SK-N-SH (cell line): ENCODE measurements around the gene SLC25A21.

Experiments
- CHD2 ChIP-seq: fragments of 150-350 bp; IDR thresholded peaks from 2 replicates; pipeline ENCODE4 v1.6.1; 2018; ENCODE audit warnings: low read length; ENCODE audit not compliant: partially characterized antibody
- EP300 ChIP-seq, 2 experiments: IDR thresholded peaks; 2 replicates each; pipeline versions ENCODE4 v1.4.0 to v1.6.1; 2012; ENCODE audit warnings: borderline replicate concordance in 1 of 2, low read depth in 1 of 2, low read length in 1 of 2
- EZH2phosphoT487 ChIP-seq: fragments of 200-600 bp; sonication (generic); IDR thresholded peaks from 2 replicates; pipeline ENCODE4 v1.6.1; 2017; ENCODE audit warnings: low read depth, mixed run types, mild to moderate bottlenecking, antibody characterized with exemption, moderate library complexity, borderline replicate concordance
- GABPA ChIP-seq: IDR thresholded peaks from 2 replicates; pipeline ENCODE4 v1.4.0; 2012; ENCODE audit warnings: low read depth, mild to moderate bottlenecking
- MEF2A ChIP-seq: IDR thresholded peaks from 2 replicates; pipeline ENCODE4 v1.4.0; 2012; ENCODE audit warnings: low read depth, borderline replicate concordance
- MXI1 ChIP-seq: IDR thresholded peaks from 2 replicates; pipeline ENCODE4 v1.6.1; 2012; ENCODE audit warnings: mild to moderate bottlenecking, low read depth, low read length, improper control_type of control experiment
- RFX5 ChIP-seq: IDR thresholded peaks from 2 replicates; pipeline ENCODE4 v1.6.1; 2012; ENCODE audit warnings: mild to moderate bottlenecking, improper control_type of control experiment, low read length
- SIN3A ChIP-seq: IDR thresholded peaks from 2 replicates; pipeline ENCODE4 v1.6.1; 2012; ENCODE audit warnings: low read depth, mild to moderate bottlenecking, low read length, moderate library complexity, borderline replicate concordance
- TAF1 ChIP-seq: IDR thresholded peaks from 2 replicates; pipeline ENCODE4 v1.6.1; 2012; ENCODE audit warnings: low read depth, mild to moderate bottlenecking, low read length, moderate library complexity, borderline replicate concordance
- TF ChIP-seq, protein P1 (sequence below): fragments of 200-600 bp; sonication (generic); IDR thresholded peaks from 2 replicates; pipeline ENCODE4 v1.6.1; 2017; ENCODE audit warnings: antibody characterized with exemption, mild to moderate bottlenecking, moderate library complexity
- TF ChIP-seq, protein P2 (sequence below): IDR thresholded peaks from 2 replicates; pipeline ENCODE4 v1.4.0; 2012; ENCODE audit warnings: low read depth, borderline replicate concordance
- TF ChIP-seq, protein P3 (sequence below): IDR thresholded peaks from 2 replicates; pipeline ENCODE4; 2012
- TF ChIP-seq, protein P4 (sequence below): IDR thresholded peaks from 2 replicates; pipeline ENCODE4 v1.4.0; 2012; ENCODE audit warnings: low read depth, borderline replicate concordance

DNA sequence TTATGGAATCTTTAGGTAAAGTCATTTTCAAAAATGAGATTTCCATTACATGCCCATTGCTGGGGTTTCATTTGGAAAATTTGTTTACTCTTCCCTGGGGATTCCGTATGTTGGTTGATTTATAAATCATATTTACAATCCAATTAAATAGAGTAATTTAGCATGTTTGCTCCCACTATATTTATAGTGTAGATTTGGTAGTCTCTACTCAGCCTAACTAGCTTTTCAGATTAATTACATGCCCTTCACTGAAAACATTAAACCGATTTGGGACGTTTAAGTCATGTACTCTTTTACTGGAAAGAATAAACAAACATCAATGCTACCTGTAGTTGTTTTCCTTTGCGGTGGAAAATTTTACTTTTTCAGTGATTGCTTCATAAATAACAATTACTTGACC is 500.3 kb downstream of the SLC25A21 start:
- TF ChIP-seq, protein P1, sequence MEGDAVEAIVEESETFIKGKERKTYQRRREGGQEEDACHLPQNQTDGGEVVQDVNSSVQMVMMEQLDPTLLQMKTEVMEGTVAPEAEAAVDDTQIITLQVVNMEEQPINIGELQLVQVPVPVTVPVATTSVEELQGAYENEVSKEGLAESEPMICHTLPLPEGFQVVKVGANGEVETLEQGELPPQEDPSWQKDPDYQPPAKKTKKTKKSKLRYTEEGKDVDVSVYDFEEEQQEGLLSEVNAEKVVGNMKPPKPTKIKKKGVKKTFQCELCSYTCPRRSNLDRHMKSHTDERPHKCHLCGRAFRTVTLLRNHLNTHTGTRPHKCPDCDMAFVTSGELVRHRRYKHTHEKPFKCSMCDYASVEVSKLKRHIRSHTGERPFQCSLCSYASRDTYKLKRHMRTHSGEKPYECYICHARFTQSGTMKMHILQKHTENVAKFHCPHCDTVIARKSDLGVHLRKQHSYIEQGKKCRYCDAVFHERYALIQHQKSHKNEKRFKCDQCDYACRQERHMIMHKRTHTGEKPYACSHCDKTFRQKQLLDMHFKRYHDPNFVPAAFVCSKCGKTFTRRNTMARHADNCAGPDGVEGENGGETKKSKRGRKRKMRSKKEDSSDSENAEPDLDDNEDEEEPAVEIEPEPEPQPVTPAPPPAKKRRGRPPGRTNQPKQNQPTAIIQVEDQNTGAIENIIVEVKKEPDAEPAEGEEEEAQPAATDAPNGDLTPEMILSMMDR: no peak
- TF ChIP-seq EP300 (IDR thresholded peaks at IDR 0.05; ENCODE audit: borderline replicate concordance in 1 of 2, low read depth in 1 of 2, low read length in 1 of 2) (no peak), MXI1 (no peak), TAF1 (no peak), SIN3A (no peak), EZH2phosphoT487 (no peak), CHD2 (no peak), GABPA (no peak), MEF2A (no peak), RFX5 (no peak)
- TF ChIP-seq, protein P2, sequence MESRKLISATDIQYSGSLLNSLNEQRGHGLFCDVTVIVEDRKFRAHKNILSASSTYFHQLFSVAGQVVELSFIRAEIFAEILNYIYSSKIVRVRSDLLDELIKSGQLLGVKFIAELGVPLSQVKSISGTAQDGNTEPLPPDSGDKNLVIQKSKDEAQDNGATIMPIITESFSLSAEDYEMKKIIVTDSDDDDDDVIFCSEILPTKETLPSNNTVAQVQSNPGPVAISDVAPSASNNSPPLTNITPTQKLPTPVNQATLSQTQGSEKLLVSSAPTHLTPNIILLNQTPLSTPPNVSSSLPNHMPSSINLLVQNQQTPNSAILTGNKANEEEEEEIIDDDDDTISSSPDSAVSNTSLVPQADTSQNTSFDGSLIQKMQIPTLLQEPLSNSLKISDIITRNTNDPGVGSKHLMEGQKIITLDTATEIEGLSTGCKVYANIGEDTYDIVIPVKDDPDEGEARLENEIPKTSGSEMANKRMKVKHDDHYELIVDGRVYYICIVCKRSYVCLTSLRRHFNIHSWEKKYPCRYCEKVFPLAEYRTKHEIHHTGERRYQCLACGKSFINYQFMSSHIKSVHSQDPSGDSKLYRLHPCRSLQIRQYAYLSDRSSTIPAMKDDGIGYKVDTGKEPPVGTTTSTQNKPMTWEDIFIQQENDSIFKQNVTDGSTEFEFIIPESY: no peak
- TF ChIP-seq, protein P3, sequence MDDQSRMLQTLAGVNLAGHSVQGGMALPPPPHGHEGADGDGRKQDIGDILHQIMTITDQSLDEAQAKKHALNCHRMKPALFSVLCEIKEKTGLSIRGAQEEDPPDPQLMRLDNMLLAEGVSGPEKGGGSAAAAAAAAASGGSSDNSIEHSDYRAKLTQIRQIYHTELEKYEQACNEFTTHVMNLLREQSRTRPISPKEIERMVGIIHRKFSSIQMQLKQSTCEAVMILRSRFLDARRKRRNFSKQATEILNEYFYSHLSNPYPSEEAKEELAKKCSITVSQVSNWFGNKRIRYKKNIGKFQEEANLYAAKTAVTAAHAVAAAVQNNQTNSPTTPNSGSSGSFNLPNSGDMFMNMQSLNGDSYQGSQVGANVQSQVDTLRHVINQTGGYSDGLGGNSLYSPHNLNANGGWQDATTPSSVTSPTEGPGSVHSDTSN: no peak
- TF ChIP-seq, protein P4, sequence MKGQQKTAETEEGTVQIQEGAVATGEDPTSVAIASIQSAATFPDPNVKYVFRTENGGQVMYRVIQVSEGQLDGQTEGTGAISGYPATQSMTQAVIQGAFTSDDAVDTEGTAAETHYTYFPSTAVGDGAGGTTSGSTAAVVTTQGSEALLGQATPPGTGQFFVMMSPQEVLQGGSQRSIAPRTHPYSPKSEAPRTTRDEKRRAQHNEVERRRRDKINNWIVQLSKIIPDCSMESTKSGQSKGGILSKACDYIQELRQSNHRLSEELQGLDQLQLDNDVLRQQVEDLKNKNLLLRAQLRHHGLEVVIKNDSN: no peak
